Measurements from ENCODE around the gene SRPX.

The SRPX gene

GRCh38 chrX:38138900-38139299, 81.8 kb downstream of the SRPX start:
- Histone ChIP-seq H4K91ac (ENCODE audit: low read depth, low read length) (no peak overlapping the region), H3K23ac (ENCODE audit: low read length) (no peak overlapping the region), H2BK5ac (ENCODE audit: low read depth, low read length, poor library complexity) (no peak overlapping the region), H3K36me3 (ENCODE audit: control insufficient read depth in 1 of 2, insufficient read depth in 2 of 2, low read length in 2 of 2) (no peaks in the 10 kb centered on the region), H3K79me1 (ENCODE audit: low read length) (no peaks in the 10 kb centered on the region), H3K4me3 (ENCODE audit: low read depth, low read length) (no peak overlapping the region), H3K18ac (ENCODE audit: low read length) (no peak overlapping the region), H3K4me1 (ENCODE audit: control insufficient read depth in 1 of 2, insufficient read depth in 2 of 2, low read length in 2 of 2) (no peaks in the 10 kb centered on the region), H3K14ac (ENCODE audit: low read length) (no peak overlapping the region), H3K27me3 (ENCODE audit: insufficient read depth, low read length) (no peaks in the 10 kb centered on the region), H3K9me3 (ENCODE audit: insufficient read depth, low read depth, low read length) (no peaks in the 10 kb centered on the region), H2BK120ac (ENCODE audit: insufficient read depth, low read length, poor library complexity) (no peak overlapping the region), H2BK12ac (ENCODE audit: low read length) (no peak overlapping the region), H3K27ac (ENCODE audit: low read depth, low read length) (no peak overlapping the region), H4K8ac (ENCODE audit: low read depth, low read length) (no peak overlapping the region), H3K4me2 (ENCODE audit: low read length) (no peak overlapping the region), H4K12ac (ENCODE audit: low read depth, low read length) (no peak overlapping the region), H3K4ac (ENCODE audit: low read depth, low read length) (no peak overlapping the region), H2AK5ac (ENCODE audit: low read length) (no peak overlapping the region), H3K9ac (ENCODE audit: low read length) (no peak overlapping the region), H2AFZ (ENCODE audit: insufficient read depth, low read length, poor library complexity) (no peak overlapping the region), H3K79me2 (ENCODE audit: control insufficient read depth, insufficient read depth, low read length, poor library complexity) (no peaks in the 10 kb centered on the region)
- DNase-seq: no peak
- WGBS (ENCODE audit: extremely low coverage, insufficient coverage, insufficient read length): no CpG with 5 or more reads among the region's 2 CpGs

DNA sequence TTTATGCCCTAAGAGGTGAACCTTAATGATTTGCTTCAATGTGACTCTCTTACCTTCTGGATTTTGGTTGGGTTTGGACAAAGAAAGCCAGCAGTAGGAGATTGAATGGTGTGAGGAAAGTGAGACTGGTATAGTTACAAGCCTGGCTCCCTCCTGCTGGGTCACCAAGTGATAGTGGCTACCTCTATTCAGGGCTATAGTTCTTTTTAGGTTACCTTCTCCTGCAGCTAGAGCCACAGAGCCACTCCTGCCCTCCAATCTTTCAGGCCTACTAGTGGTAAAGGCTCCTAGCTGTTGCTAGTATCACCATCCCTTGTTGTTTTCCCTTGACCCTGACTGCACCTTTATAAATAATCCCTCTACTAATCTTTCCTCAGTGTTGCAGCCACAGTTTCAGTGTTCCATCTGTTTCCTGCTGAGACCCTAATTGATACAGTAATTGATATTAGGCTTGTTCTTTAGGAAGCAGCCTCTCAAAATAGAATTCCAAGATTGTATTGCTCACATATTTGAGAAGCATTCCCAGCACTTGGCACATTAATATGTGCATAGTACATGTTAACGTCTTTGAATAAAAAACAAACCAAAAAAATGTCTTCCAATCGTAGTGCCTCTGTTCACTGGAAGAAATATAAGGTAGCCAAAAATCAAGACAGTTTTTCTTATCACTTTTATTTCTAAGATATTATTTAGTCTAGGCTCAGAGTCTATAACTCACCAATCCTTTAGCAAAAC, 82.3 kb downstream of the SRPX start:
- no peak overlapping the region for H2BK12ac ChIP-seq (ENCODE audit: low read length)
- H2AFZ ChIP-seq (ENCODE audit: insufficient read depth, low read length, poor library complexity): no peak overlapping the region
- H4K91ac ChIP-seq (ENCODE audit: low read depth, low read length): no peak overlapping the region
- no peak overlapping the region for H2BK120ac ChIP-seq (ENCODE audit: insufficient read depth, low read length, poor library complexity)
- H3K4me3 ChIP-seq (ENCODE audit: low read depth, low read length): no peak overlapping the region
- no peak overlapping the region for H3K27ac ChIP-seq (ENCODE audit: low read depth, low read length)
- no peak overlapping the region for H3K9ac ChIP-seq (ENCODE audit: low read length)
- H4K8ac ChIP-seq (ENCODE audit: low read depth, low read length): no peak overlapping the region
- no peaks in the 10 kb centered on the region for H3K27me3 ChIP-seq (ENCODE audit: insufficient read depth, low read length)
- H3K9me3 ChIP-seq (ENCODE audit: insufficient read depth, low read depth, low read length): no peaks in the 10 kb centered on the region
- H4K12ac ChIP-seq (ENCODE audit: low read depth, low read length): no peak overlapping the region
- no peak overlapping the region for H3K4ac ChIP-seq (ENCODE audit: low read depth, low read length)
- H3K18ac ChIP-seq (ENCODE audit: low read length): no peak overlapping the region
- WGBS (ENCODE audit: extremely low coverage, insufficient coverage, insufficient read length): no CpG with 5 or more reads among the region's 2 CpGs
- H3K79me1 ChIP-seq (ENCODE audit: low read length): no peaks in the 10 kb centered on the region
- H3K79me2 ChIP-seq (ENCODE audit: control insufficient read depth, insufficient read depth, low read length, poor library complexity): no peaks in the 10 kb centered on the region
- H3K4me1 ChIP-seq (ENCODE audit: control insufficient read depth in 1 of 2, insufficient read depth in 2 of 2, low read length in 2 of 2): no peaks in the 10 kb centered on the region
- H3K36me3 ChIP-seq (ENCODE audit: control insufficient read depth in 1 of 2, insufficient read depth in 2 of 2, low read length in 2 of 2): no peaks in the 10 kb centered on the region
- no peak overlapping the region for H3K4me2 ChIP-seq (ENCODE audit: low read length)
- no peak overlapping the region for H2AK5ac ChIP-seq (ENCODE audit: low read length)
- no peak overlapping the region for H2BK5ac ChIP-seq (ENCODE audit: low read depth, low read length, poor library complexity)
- no peak overlapping the region for H3K14ac ChIP-seq (ENCODE audit: low read length)
- no peak overlapping the region for H3K23ac ChIP-seq (ENCODE audit: low read length)
- no peak for DNase-seq

- Histone ChIP-seq H2BK120ac (ENCODE audit: insufficient read depth, low read length, poor library complexity) (no peak overlapping the region), H3K79me2 (ENCODE audit: control insufficient read depth, insufficient read depth, low read length, poor library complexity) (no peaks in the 10 kb centered on the region), H3K27me3 (ENCODE audit: insufficient read depth, low read length) (no peaks in the 10 kb centered on the region), H3K23ac (ENCODE audit: low read length) (no peak overlapping the region), H3K4ac (ENCODE audit: low read depth, low read length) (no peak overlapping the region), H3K9me3 (ENCODE audit: insufficient read depth, low read depth, low read length) (no peaks in the 10 kb centered on the region), H3K4me3 (ENCODE audit: low read depth, low read length) (no peak overlapping the region), H3K14ac (ENCODE audit: low read length) (no peak overlapping the region), H3K36me3 (ENCODE audit: control insufficient read depth in 1 of 2, insufficient read depth in 2 of 2, low read length in 2 of 2) (peaks cover 0 to 2% of the 10 kb centered on the region in 2 experiments), H3K4me1 (ENCODE audit: control insufficient read depth in 1 of 2, insufficient read depth in 2 of 2, low read length in 2 of 2) (peaks cover 0 to 2% of the 10 kb centered on the region in 2 experiments), H3K18ac (ENCODE audit: low read length) (no peak overlapping the region), H2AFZ (ENCODE audit: insufficient read depth, low read length, poor library complexity) (no peak overlapping the region), H3K27ac (ENCODE audit: low read depth, low read length) (no peak overlapping the region), H4K12ac (ENCODE audit: low read depth, low read length) (no peak overlapping the region), H2AK5ac (ENCODE audit: low read length) (no peak overlapping the region), H3K79me1 (ENCODE audit: low read length) (no peaks in the 10 kb centered on the region), H4K91ac (ENCODE audit: low read depth, low read length) (no peak overlapping the region), H2BK5ac (ENCODE audit: low read depth, low read length, poor library complexity) (no peak overlapping the region), H3K9ac (ENCODE audit: low read length) (no peak overlapping the region), H4K8ac (ENCODE audit: low read depth, low read length) (no peak overlapping the region), H2BK12ac (ENCODE audit: low read length) (no peak overlapping the region), H3K4me2 (ENCODE audit: low read length) (no peak overlapping the region)
- no peak for DNase-seq
Observed at GRCh38 chrX:38129366-38129765, 91.3 kb downstream of the SRPX start.

- Histone ChIP-seq H2BK5ac (ENCODE audit: low read depth, low read length, poor library complexity) (no peak overlapping the region), H3K4me1 (ENCODE audit: control insufficient read depth in 1 of 2, insufficient read depth in 2 of 2, low read length in 2 of 2) (peaks cover 0 to 2% of the 10 kb centered on the region in 2 experiments), H4K91ac (ENCODE audit: low read depth, low read length) (no peak overlapping the region), H3K27ac (ENCODE audit: low read depth, low read length) (no peak overlapping the region), H3K4ac (ENCODE audit: low read depth, low read length) (no peak overlapping the region), H3K4me2 (ENCODE audit: low read length) (no peak overlapping the region), H3K9ac (ENCODE audit: low read length) (no peak overlapping the region), H2BK12ac (ENCODE audit: low read length) (no peak overlapping the region), H3K9me3 (ENCODE audit: insufficient read depth, low read depth, low read length) (no peaks in the 10 kb centered on the region), H3K79me2 (ENCODE audit: control insufficient read depth, insufficient read depth, low read length, poor library complexity) (no peaks in the 10 kb centered on the region), H3K14ac (ENCODE audit: low read length) (no peak overlapping the region), H3K18ac (ENCODE audit: low read length) (no peak overlapping the region), H4K12ac (ENCODE audit: low read depth, low read length) (no peak overlapping the region), H4K8ac (ENCODE audit: low read depth, low read length) (no peak overlapping the region), H3K4me3 (ENCODE audit: low read depth, low read length) (no peak overlapping the region), H3K36me3 (ENCODE audit: control insufficient read depth in 1 of 2, insufficient read depth in 2 of 2, low read length in 2 of 2) (peaks cover 0 to 2% of the 10 kb centered on the region in 2 experiments), H2AFZ (ENCODE audit: insufficient read depth, low read length, poor library complexity) (no peak overlapping the region), H2AK5ac (ENCODE audit: low read length) (no peak overlapping the region), H3K79me1 (ENCODE audit: low read length) (no peaks in the 10 kb centered on the region), H3K27me3 (ENCODE audit: insufficient read depth, low read length) (no peaks in the 10 kb centered on the region), H3K23ac (ENCODE audit: low read length) (no peak overlapping the region), H2BK120ac (ENCODE audit: insufficient read depth, low read length, poor library complexity) (no peak overlapping the region)
- WGBS (ENCODE audit: extremely low coverage, insufficient coverage, insufficient read length): no CpG with 5 or more reads among the region's 1 CpG
- peak; percentile 65 to 86 for DNase-seq
Observed at GRCh38 chrX:38127961-38128360, 92.7 kb downstream of the SRPX start.
